ENCODE measurements around the gene DOCK4.

DOCK4 gene

GRCh38 chr7:111765751-111766643 lies 440.2 kb downstream of the DOCK4 start:
- no peak for DNase-seq (ENCODE audit: low read depth in 3 of 3)

DNA sequence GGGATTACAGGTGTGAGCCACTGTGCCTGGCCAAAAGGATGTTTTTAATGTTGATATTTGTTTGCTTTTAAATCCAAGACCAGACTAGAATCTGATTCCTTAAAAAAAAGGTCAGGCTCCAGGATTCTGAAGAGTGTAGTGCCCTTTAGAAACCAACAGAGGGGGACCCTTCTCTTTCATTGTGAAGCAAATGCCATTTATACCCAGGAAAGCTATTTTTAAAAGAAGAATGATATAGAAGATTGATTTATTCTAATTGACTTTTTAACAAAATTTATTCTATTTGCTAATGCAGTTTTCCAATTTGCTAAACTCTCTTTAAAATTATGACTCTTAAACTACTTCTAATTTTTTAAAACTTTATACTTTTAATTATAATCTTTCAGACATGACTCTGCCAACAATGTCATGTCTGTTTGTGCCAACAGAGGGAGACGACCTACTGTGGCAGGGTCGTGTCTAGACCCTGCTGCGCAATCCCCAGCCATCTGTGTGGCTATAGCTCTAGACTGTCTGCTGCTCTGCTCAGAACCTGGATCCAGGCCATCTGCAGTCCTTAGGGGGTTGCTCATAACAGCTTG lies 442.9 kb downstream of the DOCK4 start:
- no peak for DNase-seq (ENCODE audit: low read depth in 3 of 3)

- no peak for DNase-seq (ENCODE audit: low read depth in 3 of 3)
Measured at GRCh38 chr7:111762799-111763198, 443.4 kb downstream of the DOCK4 start.

- DNase-seq (ENCODE audit: low read depth in 3 of 3): no peak
Measured at GRCh38 chr7:111762211-111762610, 444.0 kb downstream of the DOCK4 start.

DNA sequence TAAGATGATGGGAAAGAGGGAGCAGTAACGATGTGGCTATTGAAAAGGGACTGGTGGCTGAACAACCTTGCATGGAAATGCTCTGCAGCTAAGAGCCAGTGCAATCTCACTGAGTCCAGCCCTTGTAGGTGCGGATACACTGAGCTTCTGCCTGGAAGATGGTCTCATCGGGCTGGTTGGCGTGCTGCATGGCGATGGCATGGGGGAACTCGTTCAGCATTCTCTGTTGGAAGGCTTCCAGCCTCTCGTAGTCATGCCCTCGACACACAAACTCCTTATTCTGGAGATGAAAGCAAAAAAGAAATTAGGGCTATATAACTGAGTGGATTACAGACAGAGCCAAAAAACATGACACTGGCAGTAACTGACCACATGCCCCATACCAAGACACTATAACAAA lies 446.2 kb downstream of the DOCK4 start:
- no peak for DNase-seq (ENCODE audit: low read depth in 3 of 3)

DNA sequence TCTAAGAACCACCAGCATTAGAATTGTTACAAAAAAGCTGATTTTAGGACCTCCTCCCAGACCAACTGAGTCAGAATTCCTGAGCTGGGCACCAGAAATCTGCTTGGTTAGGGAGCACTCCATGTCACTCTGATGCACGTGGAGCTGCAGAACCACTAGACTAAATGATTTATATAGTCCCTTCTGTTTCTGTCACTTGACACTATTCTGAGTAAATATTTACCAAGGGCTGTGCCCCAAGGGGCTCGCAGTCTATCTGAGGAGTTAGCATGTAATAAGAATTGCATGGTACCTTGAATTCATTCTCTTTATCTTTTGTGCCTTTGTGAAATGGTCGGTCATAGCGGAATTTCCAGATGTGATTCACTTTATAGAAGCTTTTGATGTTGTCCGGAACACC lies 447.9 kb downstream of the DOCK4 start:
- DNase-seq (ENCODE audit: low read depth in 3 of 3): no peak

DNA sequence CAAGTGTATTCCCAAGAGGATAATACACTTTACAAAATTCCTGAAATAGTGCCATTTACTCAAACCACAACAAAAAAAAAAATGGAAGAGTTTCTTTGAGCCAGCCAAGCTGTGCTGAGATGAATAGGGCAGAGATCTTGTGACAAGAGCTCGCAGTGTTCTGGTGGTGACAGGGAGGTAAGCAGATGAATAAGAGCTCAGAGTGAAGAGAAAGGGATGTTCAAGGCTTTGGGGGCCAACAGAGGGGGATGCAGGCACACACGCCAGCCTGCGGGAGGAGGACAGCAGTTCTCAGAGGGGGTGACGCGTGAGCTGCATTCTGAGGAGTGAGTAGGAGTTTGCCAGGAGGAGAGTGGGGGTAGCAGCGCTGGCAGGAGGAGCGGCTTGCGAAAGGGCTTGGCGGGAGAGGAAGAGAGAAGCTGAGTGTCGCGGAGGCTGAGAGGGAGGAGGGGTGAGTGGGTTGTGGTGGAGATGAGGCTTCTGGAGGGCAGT lies 449.5 kb downstream of the DOCK4 start:
- no peak for DNase-seq (ENCODE audit: low read depth in 3 of 3)

DNA sequence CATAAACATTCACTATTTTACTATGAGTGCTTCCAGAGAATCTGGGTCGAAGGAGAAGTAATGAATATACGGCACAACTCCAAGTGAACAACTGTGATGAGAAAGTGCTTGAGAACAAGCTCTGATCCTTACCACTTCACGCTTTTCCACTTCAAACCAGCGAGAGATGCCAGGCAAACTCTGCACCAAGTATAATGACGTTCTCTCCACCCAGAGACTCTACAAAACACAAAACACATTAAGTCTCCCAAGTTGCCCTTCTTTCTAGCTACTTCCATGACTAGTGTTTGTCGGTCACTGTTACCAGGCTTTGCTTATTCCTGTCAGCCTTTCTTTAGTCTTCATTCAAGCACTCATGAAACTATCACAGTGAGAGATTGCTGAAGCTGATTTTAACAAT lies 450.8 kb downstream of the DOCK4 start:
- DNase-seq (ENCODE audit: low read depth in 3 of 3): no peak

DNA sequence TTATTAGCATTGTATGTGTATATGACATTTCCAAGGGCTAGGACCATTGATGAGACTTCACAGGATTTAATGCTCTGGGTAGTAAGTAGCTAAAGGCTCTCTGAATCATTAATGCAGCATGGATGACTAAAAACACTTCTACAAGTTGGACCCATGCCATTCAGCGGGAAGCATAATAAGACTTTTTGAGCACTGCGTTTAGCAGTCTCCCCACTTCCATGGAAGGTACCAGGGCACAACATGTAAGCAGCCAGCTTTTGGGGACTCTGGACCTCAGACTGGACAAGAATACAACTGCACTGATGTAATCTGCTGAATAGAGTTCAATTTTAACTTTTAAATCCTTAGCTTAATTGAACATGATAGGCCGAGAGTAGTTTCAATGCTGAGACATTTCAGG lies 452.2 kb downstream of the DOCK4 start:
- DNase-seq (ENCODE audit: low read depth in 3 of 3): no peak

- DNase-seq (ENCODE audit: low read depth in 3 of 3): peak; percentile 22 to 58 (median 28)
Measured at GRCh38 chr7:111752022-111752582, 454.1 kb downstream of the DOCK4 start.

DNA sequence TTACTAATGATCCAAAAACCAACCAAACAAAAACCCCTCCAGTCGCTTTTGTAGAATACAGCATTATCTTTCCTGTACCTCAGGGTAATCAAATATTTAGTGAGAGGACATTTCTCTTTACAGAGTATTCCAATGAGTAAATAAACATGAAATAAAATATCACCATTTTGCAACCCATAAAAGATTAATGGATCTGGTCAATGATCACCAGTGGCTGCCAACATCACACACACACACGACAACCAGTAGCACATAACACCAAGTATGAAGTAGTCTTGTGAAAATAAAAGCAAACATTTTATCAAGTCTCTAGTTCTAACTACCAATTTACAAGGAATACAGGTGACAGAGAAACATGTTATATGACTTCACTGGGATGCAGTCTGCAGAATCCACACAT lies 455.3 kb downstream of the DOCK4 start:
- DNase-seq (ENCODE audit: low read depth in 3 of 3): no peak

- DNase-seq (ENCODE audit: low read depth in 3 of 3): no peak
Measured at GRCh38 chr7:111750228-111750627, 456.0 kb downstream of the DOCK4 start.

DNA sequence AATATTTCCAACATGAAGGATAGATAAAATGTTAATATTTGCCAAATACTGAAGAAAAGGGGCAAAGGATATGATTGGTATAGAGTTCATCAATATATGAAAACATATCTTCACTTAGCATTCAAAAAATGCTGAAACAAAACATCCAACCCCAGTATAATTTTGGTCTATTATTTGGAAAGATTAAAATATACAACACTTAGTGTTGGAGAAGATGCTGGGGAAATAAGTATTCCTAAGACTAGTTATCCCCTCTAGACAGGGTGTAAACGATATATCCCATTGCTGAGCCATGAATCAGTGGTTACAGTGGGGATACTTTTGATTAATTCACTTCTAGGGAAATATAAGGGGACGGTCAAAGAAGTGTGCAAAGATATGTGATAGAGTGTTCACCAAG lies 456.6 kb downstream of the DOCK4 start:
- DNase-seq (ENCODE audit: low read depth in 3 of 3): no peak

GRCh38 chr7:111747718-111748117 lies 458.5 kb downstream of the DOCK4 start:
- DNase-seq (ENCODE audit: low read depth in 3 of 3): no peak

DNA sequence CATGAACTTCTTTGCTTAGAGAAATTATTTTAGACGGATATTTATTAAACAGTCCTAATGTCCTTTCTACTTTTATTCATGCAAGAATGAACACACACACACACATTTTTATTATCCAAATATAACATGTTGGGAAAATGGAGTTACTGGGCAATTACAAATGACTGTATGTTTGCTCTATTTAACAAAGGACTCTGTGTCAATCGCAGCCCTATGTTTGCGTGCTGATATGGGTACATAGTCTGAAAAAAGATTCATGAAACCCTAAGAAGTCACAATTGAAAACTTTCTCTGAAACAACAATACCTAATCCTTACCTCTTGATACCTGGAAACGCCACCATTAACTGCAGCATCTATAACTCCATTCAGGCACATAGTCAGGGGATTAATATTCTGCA lies 459.2 kb downstream of the DOCK4 start:
- no peak for DNase-seq (ENCODE audit: low read depth in 3 of 3)

- DNase-seq (ENCODE audit: low read depth in 3 of 3): no peak
Measured at GRCh38 chr7:111744501-111745155, 461.6 kb downstream of the DOCK4 start.

- DNase-seq (ENCODE audit: low read depth in 3 of 3): no peak
Measured at GRCh38 chr7:111743244-111743847, 462.9 kb downstream of the DOCK4 start.

GRCh38 chr7:111741811-111742240 lies 464.4 kb downstream of the DOCK4 start:
- peak in 2 of 3 experiments; percentile 1 to 11 for DNase-seq (ENCODE audit: low read depth in 3 of 3)

- no peak for DNase-seq (ENCODE audit: low read depth in 3 of 3)
Measured at GRCh38 chr7:111740942-111741341, 465.3 kb downstream of the DOCK4 start.

- DNase-seq (ENCODE audit: low read depth in 3 of 3): no peak
Measured at GRCh38 chr7:111736552-111736874, 469.7 kb downstream of the DOCK4 start.

DNA sequence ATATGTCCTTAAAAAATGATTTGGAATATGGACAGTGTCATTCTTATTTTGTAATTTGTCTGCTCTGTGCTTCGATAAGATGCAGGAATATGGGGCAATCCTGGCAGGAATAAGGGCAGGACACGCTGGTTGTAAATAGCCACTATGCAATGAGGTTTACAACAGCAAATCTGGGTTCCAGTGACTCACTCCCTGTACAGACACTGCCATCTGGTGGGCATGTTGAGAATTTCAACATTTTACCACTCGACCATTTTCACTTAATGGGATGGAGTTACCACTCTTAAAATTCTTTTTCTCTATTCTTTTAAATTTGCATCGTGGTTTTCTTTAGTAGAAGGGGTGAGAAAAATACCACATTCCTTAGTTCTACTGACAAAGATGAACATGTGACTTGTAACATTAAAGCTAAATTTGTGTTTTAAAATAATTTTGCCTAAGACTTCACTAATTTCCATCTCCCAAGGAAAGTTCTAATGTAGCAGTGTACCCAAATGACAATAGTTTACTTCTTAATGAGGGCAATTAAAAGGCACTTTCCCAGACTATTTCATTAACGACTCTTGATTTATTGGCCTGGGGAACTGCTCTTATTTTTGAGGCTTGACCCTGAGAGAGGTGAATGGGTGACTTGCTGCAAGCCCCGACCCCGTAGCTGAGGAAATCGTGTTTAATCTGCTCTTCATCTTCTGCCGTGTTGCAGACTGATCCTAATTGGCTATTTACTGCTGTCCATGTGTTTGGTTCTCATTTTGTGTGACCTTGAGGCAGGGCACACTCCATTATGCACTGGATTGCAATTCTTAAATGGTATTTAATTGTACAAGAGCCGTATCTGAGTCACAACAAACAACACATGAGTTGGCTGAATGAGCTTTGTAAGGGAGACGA lies 470.3 kb downstream of the DOCK4 start:
- peak; percentile 4 to 59 (median 32) for DNase-seq (ENCODE audit: low read depth in 3 of 3)

Measured in stimulated activated CD4-positive, alpha-beta T cell treated with anti-CD3 and anti-CD28 coated beads, TNF-alpha, amount 100 ng/mL, for 24 hours (primary cell).